Measurements from ENCODE around the gene SLC7A8. TPM values are rescaled to one million over a fixed set of nuclear protein-coding genes. Genes with fewer than 3 reads are reported as not detected.

The SLC7A8 gene
- total and polyA plus RNA-seq, 2 donors = 3.2 to 15.0 TPM

GRCh38 chr14:23125933-23126524 is 57.4 kb downstream of the SLC7A8 start:
- Histone ChIP-seq H3K4me1 (ENCODE audit: control insufficient read depth in 2 of 2, insufficient read depth in 2 of 2, low read length in 2 of 2) (peaks cover 0 to 7% of the 10 kb centered on the region in 2 donors), H3K4me3 (ENCODE audit: low read length in 2 of 2) (no peak overlapping the region), H3K27ac (ENCODE audit: low read depth in 1 of 2, low read length in 1 of 2) (no peak overlapping the region), H3K36me3 (ENCODE audit: control insufficient read depth in 2 of 2, insufficient read depth in 2 of 2, low read length in 1 of 2) (no peaks in the 10 kb centered on the region), H3K27me3 (ENCODE audit: control insufficient read depth in 2 of 2, insufficient read depth in 1 of 2, low read length in 1 of 2) (peaks cover 0 to 3% of the 10 kb centered on the region in 2 donors), H3K9me3 (ENCODE audit: control insufficient read depth in 2 of 2, insufficient read depth in 1 of 2, low read length in 1 of 2) (no peaks in the 10 kb centered on the region)
- no peak for DNase-seq (ENCODE audit: low read depth in 6 of 9, low spot score in 9 of 9)
- 93% methylated on average over 9 of the region's 9 CpGs for WGBS

- Histone ChIP-seq H3K27me3 (ENCODE audit: control insufficient read depth in 2 of 2, insufficient read depth in 1 of 2, low read length in 1 of 2) (peaks cover 0 to 3% of the 10 kb centered on the region in 2 donors), H3K9me3 (ENCODE audit: control insufficient read depth in 2 of 2, insufficient read depth in 1 of 2, low read length in 1 of 2) (no peaks in the 10 kb centered on the region), H3K4me1 (ENCODE audit: control insufficient read depth in 2 of 2, insufficient read depth in 2 of 2, low read length in 2 of 2) (peaks cover 4 to 17% of the 10 kb centered on the region in 2 donors), H3K27ac (ENCODE audit: low read depth in 1 of 2, low read length in 1 of 2) (no peak overlapping the region), H3K4me3 (ENCODE audit: low read length in 2 of 2) (no peak overlapping the region), H3K36me3 (ENCODE audit: control insufficient read depth in 2 of 2, insufficient read depth in 2 of 2, low read length in 1 of 2) (no peaks in the 10 kb centered on the region)
- DNase-seq (ENCODE audit: low read depth in 6 of 9, low spot score in 9 of 9) = no peak
- WGBS = 86% methylated on average over 3 of the region's 3 CpGs
Measured at GRCh38 chr14:23125011-23125410, 58.4 kb downstream of the SLC7A8 start.

GRCh38 chr14:23124337-23124954 is 59.0 kb downstream of the SLC7A8 start:
- Histone ChIP-seq H3K27ac (ENCODE audit: low read depth in 1 of 2, low read length in 1 of 2) (no peak overlapping the region), H3K4me1 (ENCODE audit: control insufficient read depth in 2 of 2, insufficient read depth in 2 of 2, low read length in 2 of 2) (peaks cover 9 to 23% of the 10 kb centered on the region in 2 donors), H3K36me3 (ENCODE audit: control insufficient read depth in 2 of 2, insufficient read depth in 2 of 2, low read length in 1 of 2) (no peaks in the 10 kb centered on the region), H3K27me3 (ENCODE audit: control insufficient read depth in 2 of 2, insufficient read depth in 1 of 2, low read length in 1 of 2) (peaks cover 0 to 3% of the 10 kb centered on the region in 2 donors), H3K4me3 (ENCODE audit: low read length in 2 of 2) (no peak overlapping the region), H3K9me3 (ENCODE audit: control insufficient read depth in 2 of 2, insufficient read depth in 1 of 2, low read length in 1 of 2) (no peaks in the 10 kb centered on the region)
- DNase-seq (ENCODE audit: low read depth in 6 of 9, low spot score in 9 of 9) = no peak
- 92% methylated on average over 13 of the region's 13 CpGs for WGBS

- WGBS = 92% methylated on average over 8 of the region's 8 CpGs
- DNase-seq (ENCODE audit: low read depth in 6 of 9, low spot score in 9 of 9) = no peak
- Histone ChIP-seq H3K27me3 (ENCODE audit: control insufficient read depth in 2 of 2, insufficient read depth in 1 of 2, low read length in 1 of 2) (peaks cover 0 to 3% of the 10 kb centered on the region in 2 donors), H3K4me3 (ENCODE audit: low read length in 2 of 2) (no peak overlapping the region), H3K27ac (ENCODE audit: low read depth in 1 of 2, low read length in 1 of 2) (no peak overlapping the region), H3K4me1 (ENCODE audit: control insufficient read depth in 2 of 2, insufficient read depth in 2 of 2, low read length in 2 of 2) (peaks cover 9 to 33% of the 10 kb centered on the region in 2 donors), H3K36me3 (ENCODE audit: control insufficient read depth in 2 of 2, insufficient read depth in 2 of 2, low read length in 1 of 2) (no peaks in the 10 kb centered on the region), H3K9me3 (ENCODE audit: control insufficient read depth in 2 of 2, insufficient read depth in 1 of 2, low read length in 1 of 2) (no peaks in the 10 kb centered on the region)
Measured at GRCh38 chr14:23123419-23123818, 60.0 kb downstream of the SLC7A8 start.

GRCh38 chr14:23122086-23122485 is 61.4 kb downstream of the SLC7A8 start:
- peaks cover 0 to 3% of the 10 kb centered on the region in 2 donors for H3K27me3 ChIP-seq (ENCODE audit: control insufficient read depth in 2 of 2, insufficient read depth in 1 of 2, low read length in 1 of 2)
- H3K9me3 ChIP-seq (ENCODE audit: control insufficient read depth in 2 of 2, insufficient read depth in 1 of 2, low read length in 1 of 2) = no peaks in the 10 kb centered on the region
- no peak overlapping the region for H3K27ac ChIP-seq (ENCODE audit: low read depth in 1 of 2, low read length in 1 of 2)
- peaks cover 9 to 38% of the 10 kb centered on the region in 2 donors for H3K4me1 ChIP-seq (ENCODE audit: control insufficient read depth in 2 of 2, insufficient read depth in 2 of 2, low read length in 2 of 2)
- no peaks in the 10 kb centered on the region for H3K36me3 ChIP-seq (ENCODE audit: control insufficient read depth in 2 of 2, insufficient read depth in 2 of 2, low read length in 1 of 2)
- no peak for DNase-seq (ENCODE audit: low read depth in 6 of 9, low spot score in 9 of 9)
- H3K4me3 ChIP-seq (ENCODE audit: low read length in 2 of 2) = no peak overlapping the region
- WGBS = 92% methylated on average over 6 of the region's 6 CpGs

GRCh38 chr14:23121361-23121771 is 62.1 kb downstream of the SLC7A8 start:
- Histone ChIP-seq H3K4me3 (ENCODE audit: low read length in 2 of 2) (no peak overlapping the region), H3K27me3 (ENCODE audit: control insufficient read depth in 2 of 2, insufficient read depth in 1 of 2, low read length in 1 of 2) (peaks cover 0 to 3% of the 10 kb centered on the region in 2 donors), H3K36me3 (ENCODE audit: control insufficient read depth in 2 of 2, insufficient read depth in 2 of 2, low read length in 1 of 2) (no peaks in the 10 kb centered on the region), H3K27ac (ENCODE audit: low read depth in 1 of 2, low read length in 1 of 2) (no peak overlapping the region), H3K9me3 (ENCODE audit: control insufficient read depth in 2 of 2, insufficient read depth in 1 of 2, low read length in 1 of 2) (no peaks in the 10 kb centered on the region), H3K4me1 (ENCODE audit: control insufficient read depth in 2 of 2, insufficient read depth in 2 of 2, low read length in 2 of 2) (peaks cover 9 to 38% of the 10 kb centered on the region in 2 donors)
- WGBS = 68% methylated on average over 6 of the region's 6 CpGs
- peak in 1 of 9 donors; percentile 12 for DNase-seq (ENCODE audit: low read depth in 6 of 9, low spot score in 9 of 9)

GRCh38 chr14:23120541-23121251 is 62.8 kb downstream of the SLC7A8 start:
- peaks cover 0 to 1% of the 10 kb centered on the region in 2 donors for H3K27me3 ChIP-seq (ENCODE audit: control insufficient read depth in 2 of 2, insufficient read depth in 1 of 2, low read length in 1 of 2)
- no peak overlapping the region for H3K4me3 ChIP-seq (ENCODE audit: low read length in 2 of 2)
- peak overlapping the region; percentile 84 to 94 for H3K27ac ChIP-seq (ENCODE audit: low read depth in 1 of 2, low read length in 1 of 2)
- DNase-seq (ENCODE audit: low read depth in 6 of 9, low spot score in 9 of 9) = peak in 8 of 9 donors; percentile 44 to 87 (median 74)
- WGBS = 21% methylated on average over 9 of the region's 9 CpGs
- H3K9me3 ChIP-seq (ENCODE audit: control insufficient read depth in 2 of 2, insufficient read depth in 1 of 2, low read length in 1 of 2) = no peaks in the 10 kb centered on the region
- H3K36me3 ChIP-seq (ENCODE audit: control insufficient read depth in 2 of 2, insufficient read depth in 2 of 2, low read length in 1 of 2) = no peaks in the 10 kb centered on the region
- peaks cover 9 to 38% of the 10 kb centered on the region in 2 donors for H3K4me1 ChIP-seq (ENCODE audit: control insufficient read depth in 2 of 2, insufficient read depth in 2 of 2, low read length in 2 of 2)

- H3K4me3 ChIP-seq (ENCODE audit: low read length in 2 of 2) = peak overlapping the region in 1 of 2 donors; percentile 15
- peaks cover 0 to 3% of the 10 kb centered on the region in 2 donors for H3K27me3 ChIP-seq (ENCODE audit: control insufficient read depth in 2 of 2, insufficient read depth in 1 of 2, low read length in 1 of 2)
- peak in 8 of 9 donors; percentile 33 to 85 (median 58) for DNase-seq (ENCODE audit: low read depth in 6 of 9, low spot score in 9 of 9)
- 54% methylated on average over 16 of the region's 16 CpGs for WGBS
- H3K27ac ChIP-seq (ENCODE audit: low read depth in 1 of 2, low read length in 1 of 2) = peak overlapping the region; percentile 84 to 94
- H3K9me3 ChIP-seq (ENCODE audit: control insufficient read depth in 2 of 2, insufficient read depth in 1 of 2, low read length in 1 of 2) = no peaks in the 10 kb centered on the region
- H3K4me1 ChIP-seq (ENCODE audit: control insufficient read depth in 2 of 2, insufficient read depth in 2 of 2, low read length in 2 of 2) = peaks cover 9 to 38% of the 10 kb centered on the region in 2 donors
- H3K36me3 ChIP-seq (ENCODE audit: control insufficient read depth in 2 of 2, insufficient read depth in 2 of 2, low read length in 1 of 2) = no peaks in the 10 kb centered on the region
Measured at GRCh38 chr14:23119363-23120327, 63.8 kb downstream of the SLC7A8 start.
